PC-3 (cell line): Measurements from ENCODE around the gene SRGAP3. TPM values are rescaled to one million over a fixed set of nuclear protein-coding genes. Genes with fewer than 3 reads are reported as not detected.

ENCODE experiments used
- ATAC-seq: fragments of 200-7000 bp; cut with Tn5 transposase; 2 replicates; pipeline ENCODE4 v1.9.1; 2020; ENCODE audit warnings: mild to moderate bottlenecking, moderate library complexity
- BruUV-seq: library from RNA; stranded (reverse); fragments of 400-500 nt; replicated peaks from 2 replicates; lab custom pipeline; 2021; lab: Mats Ljungman, UMichigan
- CTCF ChIA-PET: fragments of 300-600 bp; sonication (Branson Sonifier 250); formaldehyde crosslinking; loops from one replicate; lab custom pipeline; 2022; ENCODE audit warnings: antibody characterized with exemption; lab: Charles Lee
- POLR2A ChIA-PET: fragments of 300-600 bp; sonication (Branson Sonifier 250); formaldehyde crosslinking; loops from one replicate; lab custom pipeline; 2022; ENCODE audit warnings: antibody characterized with exemption; ENCODE audit not compliant: unreplicated experiment; lab: Charles Lee
- DNase-seq: peaks from one replicate; pipeline ENCODE4 v3.0.0-alpha.2; 2015
- H2AFZ ChIP-seq: fragments of 300-600 bp; sonication (generic); 2 replicates; pipeline ENCODE4 v1.6.0; 2016; ENCODE audit warnings: antibody characterized with exemption, low read length
- H3F3A ChIP-seq: fragments of 300-600 bp; sonication (generic); one replicate; pipeline ENCODE4 v1.6.0; 2017; ENCODE audit warnings: antibody characterized with exemption, low read length, control low read depth, mild to moderate bottlenecking; ENCODE audit not compliant: unreplicated experiment
- H3K27ac ChIP-seq: fragments of 300-600 bp; sonication (generic); 2 replicates; pipeline ENCODE4 v1.5.1; 2016; ENCODE audit warnings: mild to moderate bottlenecking, low read length
- H3K27me3 ChIP-seq: fragments of 300-600 bp; sonication (generic); 2 replicates; pipeline ENCODE4 v1.6.1; 2016; ENCODE audit warnings: low read length, mixed read lengths
- H3K36me3 ChIP-seq: fragments of 300-600 bp; sonication (generic); 2 replicates; pipeline ENCODE4 v1.6.1; 2016; ENCODE audit warnings: low read depth, mixed run types, low read length, mixed read lengths
- H3K4me1 ChIP-seq: fragments of 300-600 bp; sonication (generic); 2 replicates; pipeline ENCODE4 v1.5.1; 2016; ENCODE audit warnings: low read length; ENCODE audit not compliant: insufficient read depth
- H3K4me2 ChIP-seq: fragments of 300-600 bp; sonication (generic); 2 replicates; pipeline ENCODE4 v1.6.0; 2016; ENCODE audit warnings: low read length
- H3K4me3 ChIP-seq: fragments of 300-600 bp; sonication (generic); 2 replicates; pipeline ENCODE4 v1.5.1; 2016; ENCODE audit warnings: mild to moderate bottlenecking, low read length, mixed read lengths
- H3K79me2 ChIP-seq: fragments of 300-600 bp; sonication (generic); 2 replicates; pipeline ENCODE4 v1.6.1; 2017; ENCODE audit warnings: low read length, mixed read lengths
- H3K9ac ChIP-seq: fragments of 300-600 bp; sonication (generic); 2 replicates; pipeline ENCODE4 v1.6.0; 2016; ENCODE audit warnings: mild to moderate bottlenecking, low read length
- H3K9me2 ChIP-seq: fragments of 300-600 bp; sonication (generic); replicated peaks from 2 replicates; pipeline ENCODE4 v1.6.1; 2016; ENCODE audit warnings: mixed run types, low read length, mixed read lengths
- H3K9me3 ChIP-seq: fragments of 300-600 bp; sonication (generic); 2 replicates; pipeline ENCODE4 v1.6.1; 2016; ENCODE audit warnings: low read length, mixed read lengths
- H4K20me1 ChIP-seq: fragments of 300-600 bp; sonication (generic); 2 replicates; pipeline ENCODE4 v1.6.1; 2016; ENCODE audit warnings: low read length, mixed read lengths
- EZH2 ChIP-seq: fragments of 300-600 bp; sonication (generic); IDR thresholded peaks from one replicate; pipeline ENCODE4 v1.6.1; 2017; ENCODE audit warnings: antibody characterized with exemption, mild to moderate bottlenecking, low read length; ENCODE audit not compliant: unreplicated experiment
- EZH2phosphoT487 ChIP-seq: fragments of 300-600 bp; sonication (generic); IDR thresholded peaks from 2 replicates; pipeline ENCODE4 v1.6.1; 2018; ENCODE audit warnings: mild to moderate bottlenecking, antibody characterized with exemption, low read length, borderline replicate concordance
- intact Hi-C: fragments of 100-400 bp; cut with micrococcal nuclease; formaldehyde crosslinking; loops from 2 replicates; pipeline ENCODE4 v1.9.0; 2023
- total RNA-seq: library from RNA; depleted of rRNA; stranded (reverse); fragments of >200 nt; gene quantifications from 2 replicates; pipeline ENCODE4 v1.2.3, GENCODE V29; 2014
- TF ChIP-seq, protein P1 (sequence below): fragments of 300-600 bp; sonication (generic); conservative IDR thresholded peaks from 2 replicates; pipeline ENCODE4 v1.5.1; 2017; ENCODE audit warnings: antibody characterized with exemption, low read depth, mild to moderate bottlenecking, low read length

The SRGAP3 gene
- total RNA-seq, 1 experiment from 2014 or later: 7.5 TPM

DNA sequence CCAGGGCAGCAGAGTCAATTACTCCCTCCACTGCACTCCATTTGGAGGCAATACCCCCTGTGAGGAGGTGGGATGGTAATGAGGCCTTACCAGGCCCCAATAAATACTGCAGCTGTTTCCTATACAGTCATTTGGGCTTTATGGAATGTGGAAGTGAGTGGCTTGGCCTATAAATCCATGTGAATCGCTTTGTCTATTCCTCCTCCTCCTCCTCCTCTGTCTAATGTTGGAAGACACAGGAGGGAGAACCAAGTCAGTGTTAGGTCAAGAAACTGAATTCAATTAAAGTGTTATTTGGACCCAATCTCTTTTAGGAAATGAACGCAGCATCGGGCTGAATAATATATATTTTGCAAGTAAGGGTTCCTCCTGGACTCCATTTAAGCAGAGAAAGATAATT lies 17.3 kb upstream of the SRGAP3 start:
- Histone ChIP-seq H3K27me3 (no peaks in the 10 kb centered on the region), H3K9ac (no peak overlapping the region), H4K20me1 (no peaks in the 10 kb centered on the region), H3K36me3 (no peaks in the 10 kb centered on the region), H3K9me3 (no peaks in the 10 kb centered on the region), H3K4me2 (no peak overlapping the region), H3F3A (no peaks in the 10 kb centered on the region), H3K4me3 (no peak overlapping the region), H3K27ac (no peak overlapping the region), H3K9me2 (no peaks in the 10 kb centered on the region), H3K79me2 (no peaks in the 10 kb centered on the region), H2AFZ (no peak overlapping the region), H3K4me1 (no peaks in the 10 kb centered on the region)
- ChIA-PET CTCF (no interaction called here), POLR2A (no interaction called here)
- BruUV-seq: no TSS peak
- ATAC-seq (no peak), DNase-seq (no peak)
- TF ChIP-seq EZH2: no peak
- TF ChIP-seq, protein P1, sequence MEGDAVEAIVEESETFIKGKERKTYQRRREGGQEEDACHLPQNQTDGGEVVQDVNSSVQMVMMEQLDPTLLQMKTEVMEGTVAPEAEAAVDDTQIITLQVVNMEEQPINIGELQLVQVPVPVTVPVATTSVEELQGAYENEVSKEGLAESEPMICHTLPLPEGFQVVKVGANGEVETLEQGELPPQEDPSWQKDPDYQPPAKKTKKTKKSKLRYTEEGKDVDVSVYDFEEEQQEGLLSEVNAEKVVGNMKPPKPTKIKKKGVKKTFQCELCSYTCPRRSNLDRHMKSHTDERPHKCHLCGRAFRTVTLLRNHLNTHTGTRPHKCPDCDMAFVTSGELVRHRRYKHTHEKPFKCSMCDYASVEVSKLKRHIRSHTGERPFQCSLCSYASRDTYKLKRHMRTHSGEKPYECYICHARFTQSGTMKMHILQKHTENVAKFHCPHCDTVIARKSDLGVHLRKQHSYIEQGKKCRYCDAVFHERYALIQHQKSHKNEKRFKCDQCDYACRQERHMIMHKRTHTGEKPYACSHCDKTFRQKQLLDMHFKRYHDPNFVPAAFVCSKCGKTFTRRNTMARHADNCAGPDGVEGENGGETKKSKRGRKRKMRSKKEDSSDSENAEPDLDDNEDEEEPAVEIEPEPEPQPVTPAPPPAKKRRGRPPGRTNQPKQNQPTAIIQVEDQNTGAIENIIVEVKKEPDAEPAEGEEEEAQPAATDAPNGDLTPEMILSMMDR: no peak
- no peak for TF ChIP-seq EZH2phosphoT487
- intact Hi-C loops: no loop called here

- Histone ChIP-seq H3K9me3 (no peaks in the 10 kb centered on the region), H4K20me1 (no peaks in the 10 kb centered on the region), H3K36me3 (no peaks in the 10 kb centered on the region), H3K9ac (no peak overlapping the region), H3K4me1 (no peaks in the 10 kb centered on the region), H3K9me2 (no peaks in the 10 kb centered on the region), H3K4me2 (no peak overlapping the region), H3K79me2 (no peaks in the 10 kb centered on the region), H3K27me3 (no peaks in the 10 kb centered on the region), H3K4me3 (no peak overlapping the region), H2AFZ (no peak overlapping the region), H3F3A (no peaks in the 10 kb centered on the region), H3K27ac (no peak overlapping the region)
- BruUV-seq: no TSS peak
- no peak for TF ChIP-seq EZH2
- TF ChIP-seq EZH2phosphoT487: no peak
- TF ChIP-seq, protein P1: no peak
- intact Hi-C loops: no loop called here
- ChIA-PET POLR2A (no interaction called here), CTCF (no interaction called here)
- ATAC-seq (no peak), DNase-seq (no peak)
Observed at GRCh38 chr3:9260305-9260704, 10.9 kb upstream of the SRGAP3 start.

- ATAC-seq (no peak), DNase-seq (no peak)
- Histone ChIP-seq H3K9ac (no peak overlapping the region), H3K27ac (no peak overlapping the region), H2AFZ (no peak overlapping the region), H3K4me1 (peaks cover 14% of the 10 kb centered on the region), H3K79me2 (no peaks in the 10 kb centered on the region), H3K4me2 (no peak overlapping the region), H3K4me3 (no peak overlapping the region), H3F3A (no peaks in the 10 kb centered on the region), H3K9me2 (no peaks in the 10 kb centered on the region), H3K36me3 (no peaks in the 10 kb centered on the region), H3K27me3 (no peaks in the 10 kb centered on the region), H4K20me1 (no peaks in the 10 kb centered on the region), H3K9me3 (no peaks in the 10 kb centered on the region)
- no TSS peak for BruUV-seq
- intact Hi-C loops: no loop called here
- ChIA-PET CTCF (no interaction called here), POLR2A (no interaction called here)
- TF ChIP-seq EZH2phosphoT487 (no peak), EZH2 (no peak)
- TF ChIP-seq, protein P1: no peak
Observed at GRCh38 chr3:9257092-9257491, 7.6 kb upstream of the SRGAP3 start.
